HG03103 (cell line): ENCODE results near the gene MIS12.

Experiments used
- ATAC-seq: cut with Tn5 transposase; IDR thresholded peaks from one replicate; pipeline ENCODE4 v1.9.1; 2021; ENCODE audit warnings: low read depth; ENCODE audit not compliant: unreplicated experiment

MIS12 gene

GRCh38 chr17:5499476-5500231 lies 13.3 kb downstream of the MIS12 start:
- no peak for ATAC-seq

GRCh38 chr17:5500247-5500588 lies 13.9 kb downstream of the MIS12 start:
- no peak for ATAC-seq

GRCh38 chr17:5500589-5501391 lies 14.4 kb downstream of the MIS12 start:
- ATAC-seq = no peak

- no peak for ATAC-seq
Observed at GRCh38 chr17:5501685-5502084, 15.3 kb downstream of the MIS12 start.

- ATAC-seq = no peak
Observed at GRCh38 chr17:5502552-5502951, 16.2 kb downstream of the MIS12 start.

- ATAC-seq = no peak
Observed at GRCh38 chr17:5506307-5506706, 19.9 kb downstream of the MIS12 start.

- no peak for ATAC-seq
Observed at GRCh38 chr17:5508810-5509209, 22.4 kb downstream of the MIS12 start.

- ATAC-seq = no peak
Observed at GRCh38 chr17:5509482-5509881, 23.1 kb downstream of the MIS12 start.

GRCh38 chr17:5510771-5511170 lies 24.4 kb downstream of the MIS12 start:
- ATAC-seq = no peak

GRCh38 chr17:5511401-5512225 lies 25.2 kb downstream of the MIS12 start:
- ATAC-seq = no peak

GRCh38 chr17:5513628-5514027 lies 27.3 kb downstream of the MIS12 start:
- no peak for ATAC-seq

GRCh38 chr17:5514976-5515375 lies 28.6 kb downstream of the MIS12 start:
- ATAC-seq = no peak

- ATAC-seq = no peak
Observed at GRCh38 chr17:5516060-5516792, 29.9 kb downstream of the MIS12 start.

GRCh38 chr17:5522476-5522875 lies 36.1 kb downstream of the MIS12 start:
- no peak for ATAC-seq

GRCh38 chr17:5523249-5523648 lies 36.9 kb downstream of the MIS12 start:
- no peak for ATAC-seq

GRCh38 chr17:5526821-5527598 lies 40.6 kb downstream of the MIS12 start:
- no peak for ATAC-seq

- ATAC-seq = no peak
Observed at GRCh38 chr17:5527601-5528250, 41.4 kb downstream of the MIS12 start.

- no peak for ATAC-seq
Observed at GRCh38 chr17:5530265-5531084, 44.1 kb downstream of the MIS12 start.

GRCh38 chr17:5531085-5531418 lies 44.7 kb downstream of the MIS12 start:
- no peak for ATAC-seq
